ENCODE results near the gene ACVRL1. TPM values are rescaled to one million over a fixed set of nuclear protein-coding genes. Genes with fewer than 3 reads are reported as not detected.
"Not testable (repeated sequence)": the region's sequence is repeated elsewhere in the genome, so short reads cannot be mapped to it uniquely, and the experiment has no call there.

The ACVRL1 gene
- total RNA-seq, 4 donors from 2014 or later: 115 to 440 (median 137) TPM

DNA sequence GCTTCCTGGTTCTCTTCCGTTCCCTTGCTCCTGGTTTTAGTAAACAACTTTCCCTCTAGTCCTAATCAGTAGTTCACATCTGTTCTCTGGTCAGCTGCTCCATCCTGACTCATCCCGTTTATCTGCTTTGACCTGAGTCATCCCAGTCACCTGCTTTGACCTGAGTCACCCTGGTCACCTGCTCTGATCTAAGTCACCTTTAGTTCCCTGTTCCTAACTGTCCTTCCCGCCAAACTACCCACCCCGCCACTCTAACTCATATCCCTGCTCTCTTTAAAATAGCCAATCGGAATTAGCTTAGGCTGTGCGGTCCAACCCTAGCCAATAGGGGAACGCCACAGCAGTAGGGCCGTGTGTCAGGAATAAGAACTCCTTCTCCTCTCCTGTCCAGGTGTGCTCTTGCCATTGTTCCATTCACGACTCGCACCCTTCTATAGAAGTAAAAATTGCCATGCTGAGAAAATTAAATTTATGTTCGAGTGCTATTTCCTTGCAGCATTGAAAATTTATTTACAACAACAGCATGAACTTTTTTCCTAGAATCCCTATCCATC lies 22.6 kb upstream of the ACVRL1 start:
- H3K27ac ChIP-seq: no peak overlapping the region
- WGBS, 2 donors (ENCODE audit: low coverage in 1 of 2): 79 to 86% methylated on average over 9 to 11 of the region's 11 CpGs

DNA sequence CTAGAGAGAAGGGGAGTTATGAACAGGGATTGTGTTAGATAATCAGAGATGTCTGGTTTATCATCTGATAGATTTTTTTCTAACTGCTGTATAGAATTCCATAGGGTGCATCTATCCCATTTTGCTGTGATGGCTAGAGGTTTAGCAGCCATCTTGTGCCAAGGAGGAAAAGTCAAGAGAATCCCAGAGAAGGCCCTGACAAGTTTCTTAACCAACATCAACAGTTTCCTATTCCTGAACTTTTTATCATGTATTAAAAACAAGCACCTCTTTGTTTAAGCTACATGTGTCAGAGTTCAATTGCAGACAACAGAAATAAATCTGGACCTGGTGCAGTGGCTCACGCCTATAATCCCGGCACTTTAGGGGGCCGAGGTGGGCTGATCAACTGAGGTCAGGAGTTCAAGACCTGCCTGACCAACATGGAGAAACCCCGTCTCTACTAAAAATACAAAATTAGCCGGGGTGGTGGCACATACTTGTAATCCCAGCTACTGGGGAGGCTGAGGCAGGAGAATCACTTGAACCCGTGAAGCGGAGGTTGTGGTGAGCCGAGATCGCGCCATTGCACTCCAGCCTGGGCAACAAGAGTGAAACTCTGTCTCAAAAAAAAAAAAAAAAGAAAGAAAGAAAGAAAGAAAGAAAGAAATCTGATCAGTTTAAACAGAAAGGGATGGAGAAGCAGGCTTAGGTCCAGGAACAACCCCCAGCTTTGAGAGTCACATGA lies 21.8 kb upstream of the ACVRL1 start:
- H3K9me3 ChIP-seq; H3K36me3 ChIP-seq; DNase-seq; H3K4me3 ChIP-seq; H3K27me3 ChIP-seq; in situ Hi-C loops (cut with MboI; ENCODE audit: low pct_ligation_motif_present in 1 of 4, low pct_unique_long_range_greater_than_20kb in 1 of 4, low sequenced_read_pairs in 3 of 4): not testable (repeated sequence)
- intact Hi-C loops (cut with DNase I; ENCODE audit: low total_unique reads): loop anchor here (5.0 kb wide), 1 partner anchor 97 kb away; no protein-coding TSS in a partner anchor
- Histone ChIP-seq H3K4me1 (peaks cover 0 to 13% (median 7%) of the 10 kb centered on the region in 4 donors), H3K27ac (peak overlapping the region; percentile 26 to 57 (median 46))
- 70 to 76% methylated on average over 2 to 10 of the region's 10 CpGs for WGBS, 2 donors (ENCODE audit: low coverage in 1 of 2)

More for the DNA sequence above, 22.6 kb upstream of the ACVRL1 start:
- TF ChIP-seq POLR2AphosphoS5 (IDR thresholded peaks at IDR 0.05) (peak in 2 of 3 donors; percentile 27 to 37), POLR2A (IDR thresholded peaks at IDR 0.05) (no peak)
- peaks cover 0 to 13% (median 7%) of the 10 kb centered on the region in 4 donors for H3K4me1 ChIP-seq
- DNase-seq: no peak
- no peak overlapping the region for H3K4me3 ChIP-seq
- H3K36me3 ChIP-seq: no peaks in the 10 kb centered on the region
- peaks cover 3% of the 10 kb centered on the region for H3K27me3 ChIP-seq
- in situ Hi-C loops (cut with MboI; ENCODE audit: low pct_ligation_motif_present in 1 of 4, low pct_unique_long_range_greater_than_20kb in 1 of 4, low sequenced_read_pairs in 3 of 4) (no loop called here), intact Hi-C loops (cut with DNase I; ENCODE audit: low total_unique reads) (loop anchor here (5.0 kb wide), 1 partner anchor 98 kb away; no protein-coding TSS in a partner anchor)
- H3K9me3 ChIP-seq: no peaks in the 10 kb centered on the region

DNA sequence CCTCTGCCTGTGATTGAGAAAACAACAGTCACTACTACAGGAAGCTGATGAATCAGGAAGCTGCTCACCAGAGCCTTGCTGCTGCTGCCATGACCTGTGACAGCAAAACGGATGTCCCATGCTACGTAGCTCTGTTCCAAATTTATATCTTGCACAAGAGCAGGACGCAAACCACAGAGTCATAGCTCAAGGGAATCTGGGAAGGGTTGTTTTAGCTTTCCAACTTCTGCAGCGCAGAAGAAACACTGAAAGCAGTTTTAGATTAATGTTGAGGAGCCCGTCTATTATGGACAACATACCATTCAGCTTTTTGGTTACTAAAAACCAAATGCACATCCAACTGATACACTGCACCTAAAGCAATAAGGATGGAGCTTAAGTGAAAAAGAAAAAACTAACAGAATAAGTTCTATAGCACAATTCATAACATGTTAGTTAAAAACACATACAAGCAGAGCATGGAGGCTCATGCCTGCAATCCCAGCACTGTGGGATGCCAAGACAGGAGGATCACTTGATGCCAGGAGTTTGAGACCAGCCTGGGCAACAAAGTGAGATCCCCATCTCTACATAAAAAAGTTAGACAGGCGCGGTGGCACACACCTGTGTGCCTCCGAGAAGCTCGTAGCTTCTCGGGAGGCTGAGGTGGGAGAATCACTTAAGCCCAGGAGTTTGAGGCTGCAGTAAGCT lies 21.1 kb upstream of the ACVRL1 start:
- peak overlapping the region; percentile 44 to 67 (median 64) for H3K27ac ChIP-seq
- H3K4me3 ChIP-seq: no peak overlapping the region
- peak; percentile 51 for DNase-seq
- H3K9me3 ChIP-seq: no peaks in the 10 kb centered on the region
- intact Hi-C loops (cut with DNase I; ENCODE audit: low total_unique reads) (loop anchor here (5.0 kb wide), 1 partner anchor 96 kb away; no protein-coding TSS in a partner anchor), in situ Hi-C loops (cut with MboI; ENCODE audit: low pct_ligation_motif_present in 1 of 4, low pct_unique_long_range_greater_than_20kb in 1 of 4, low sequenced_read_pairs in 3 of 4) (no loop called here)
- WGBS, 2 donors (ENCODE audit: low coverage in 1 of 2): 64 to 84% methylated on average over 8 to 10 of the region's 10 CpGs
- TF ChIP-seq POLR2A (IDR thresholded peaks at IDR 0.05) (no peak), POLR2AphosphoS5 (IDR thresholded peaks at IDR 0.05) (peak; percentile 40 to 71 (median 69)), EP300 (IDR thresholded peaks at IDR 0.05; ENCODE audit: low read depth) (peak; percentile 21)
- TF ChIP-seq, protein P1, sequence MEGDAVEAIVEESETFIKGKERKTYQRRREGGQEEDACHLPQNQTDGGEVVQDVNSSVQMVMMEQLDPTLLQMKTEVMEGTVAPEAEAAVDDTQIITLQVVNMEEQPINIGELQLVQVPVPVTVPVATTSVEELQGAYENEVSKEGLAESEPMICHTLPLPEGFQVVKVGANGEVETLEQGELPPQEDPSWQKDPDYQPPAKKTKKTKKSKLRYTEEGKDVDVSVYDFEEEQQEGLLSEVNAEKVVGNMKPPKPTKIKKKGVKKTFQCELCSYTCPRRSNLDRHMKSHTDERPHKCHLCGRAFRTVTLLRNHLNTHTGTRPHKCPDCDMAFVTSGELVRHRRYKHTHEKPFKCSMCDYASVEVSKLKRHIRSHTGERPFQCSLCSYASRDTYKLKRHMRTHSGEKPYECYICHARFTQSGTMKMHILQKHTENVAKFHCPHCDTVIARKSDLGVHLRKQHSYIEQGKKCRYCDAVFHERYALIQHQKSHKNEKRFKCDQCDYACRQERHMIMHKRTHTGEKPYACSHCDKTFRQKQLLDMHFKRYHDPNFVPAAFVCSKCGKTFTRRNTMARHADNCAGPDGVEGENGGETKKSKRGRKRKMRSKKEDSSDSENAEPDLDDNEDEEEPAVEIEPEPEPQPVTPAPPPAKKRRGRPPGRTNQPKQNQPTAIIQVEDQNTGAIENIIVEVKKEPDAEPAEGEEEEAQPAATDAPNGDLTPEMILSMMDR (IDR thresholded peaks at IDR 0.05): no peak
- H3K36me3 ChIP-seq: no peaks in the 10 kb centered on the region
- peaks cover 3% of the 10 kb centered on the region for H3K27me3 ChIP-seq
- peaks cover 0 to 13% (median 7%) of the 10 kb centered on the region in 4 donors for H3K4me1 ChIP-seq

DNA sequence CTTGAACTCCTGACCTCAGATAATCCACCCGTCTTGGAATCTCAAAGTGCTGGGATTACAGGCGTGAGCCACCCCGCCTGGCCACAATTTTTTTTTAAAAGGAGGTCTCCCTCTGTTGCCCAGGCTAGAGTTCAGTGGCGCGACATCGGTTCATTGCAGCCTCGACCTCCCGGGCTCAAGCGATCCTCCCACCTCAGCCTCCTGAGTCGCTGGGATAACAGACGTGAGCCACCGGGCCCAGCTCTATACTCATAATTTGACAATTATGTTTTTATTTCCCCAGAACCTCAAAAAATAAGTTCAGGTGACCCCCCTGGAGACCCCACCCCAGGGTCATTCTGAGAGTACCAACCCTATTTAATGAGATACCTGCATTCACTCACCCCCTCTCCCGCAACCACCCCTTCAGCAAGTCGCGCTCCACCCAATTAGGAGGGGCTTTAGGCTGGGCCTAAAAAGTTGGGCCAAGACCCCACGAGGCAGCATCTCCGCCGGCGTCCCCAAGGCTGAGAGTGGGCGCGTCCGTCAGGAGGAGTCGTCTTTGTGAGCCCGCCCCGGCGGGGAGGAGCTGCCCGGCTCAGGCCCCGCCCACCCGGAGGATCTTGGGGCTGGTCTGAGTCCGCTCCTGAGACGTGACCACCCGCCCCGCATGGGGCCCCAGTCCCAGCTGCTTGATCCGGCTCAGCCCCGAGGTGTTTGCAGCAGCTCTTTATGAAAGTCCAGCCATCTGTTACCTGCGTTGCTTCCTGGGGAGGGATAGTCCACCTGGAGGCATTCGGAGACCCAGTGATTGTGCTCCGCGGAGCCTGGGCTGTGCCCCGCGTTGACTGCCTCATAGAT lies 19.6 kb upstream of the ACVRL1 start, which contains the start of gene ANKRD33:
Gene ANKRD33, plus strand, starts transcription at position 628 of the 840 bp plus-strand sequence. Its CDS starts 84 bp downstream, at position 712.
- in situ Hi-C loops (cut with MboI; ENCODE audit: low pct_ligation_motif_present in 1 of 4, low pct_unique_long_range_greater_than_20kb in 1 of 4, low sequenced_read_pairs in 3 of 4) (no loop called here), intact Hi-C loops (cut with DNase I; ENCODE audit: low total_unique reads) (loop anchor here (5.0 kb wide), 1 partner anchor 95 kb away; no protein-coding TSS in a partner anchor)
- TF ChIP-seq EP300 (IDR thresholded peaks at IDR 0.05; ENCODE audit: low read depth): no peak
- no peak for TF ChIP-seq POLR2A (IDR thresholded peaks at IDR 0.05)
- peaks cover 3% of the 10 kb centered on the region for H3K27me3 ChIP-seq
- H3K27ac ChIP-seq: no peak within 1 kb of the TSS
- peaks cover 0 to 13% (median 7%) of the 10 kb centered on the region in 4 donors for H3K4me1 ChIP-seq
- H3K9me3 ChIP-seq: no peaks in the 10 kb centered on the region
- H3K4me3 ChIP-seq: no peak within 1 kb of the TSS
- 62 to 86% methylated on average over 13 to 37 of the region's 41 CpGs for WGBS, 2 donors (ENCODE audit: low coverage in 1 of 2)
- no peaks in the 10 kb centered on the region for H3K36me3 ChIP-seq
- peak; percentile 55 for DNase-seq

All from transverse colon (tissue), 4 donors.